NCI-H146 treated with DMSO at 0.1 percent for 48 hours (cell line): ENCODE results near the gene NIP7.

Experiments used
- DNase-seq: peaks from one replicate; lab custom pipeline; 2025; ENCODE audit not compliant: unreplicated experiment; lab: John Stamatoyannopoulos, UW

Gene NIP7

GRCh38 chr16:69318177-69318910 is 21.2 kb upstream of the NIP7 start:
- no peak for DNase-seq

- no peak for DNase-seq
These were observed 20.7 kb upstream of the NIP7 start for GRCh38 chr16:69318911-69319289.

GRCh38 chr16:69319381-69319780 is 20.2 kb upstream of the NIP7 start:
- DNase-seq = no peak

GRCh38 chr16:69319826-69320739 is 19.5 kb upstream of the NIP7 start:
- DNase-seq = no peak

- no peak for DNase-seq
These were observed 18.9 kb upstream of the NIP7 start for GRCh38 chr16:69320740-69321073.

GRCh38 chr16:69321080-69321479 is 18.5 kb upstream of the NIP7 start:
- DNase-seq = no peak

- DNase-seq = no peak
These were observed 17.2 kb upstream of the NIP7 start for GRCh38 chr16:69322343-69322742.

- no peak for DNase-seq
These were observed 16.2 kb upstream of the NIP7 start for GRCh38 chr16:69323415-69323814.

- no peak for DNase-seq
These were observed 15.5 kb upstream of the NIP7 start for GRCh38 chr16:69324013-69324531.

GRCh38 chr16:69324585-69325253 is 14.9 kb upstream of the NIP7 start:
- DNase-seq = no peak

GRCh38 chr16:69325784-69326171 is 13.8 kb upstream of the NIP7 start:
- DNase-seq = no peak

GRCh38 chr16:69326172-69326873 is 13.2 kb upstream of the NIP7 start:
- DNase-seq = no peak

- DNase-seq = no peak
These were observed 11.8 kb upstream of the NIP7 start for GRCh38 chr16:69327585-69328310.

GRCh38 chr16:69328854-69329316 is 10.7 kb upstream of the NIP7 start:
- DNase-seq = no peak

- DNase-seq = no peak
These were observed 9.9 kb upstream of the NIP7 start for GRCh38 chr16:69329369-69330285.

GRCh38 chr16:69330286-69331109 is 9.1 kb upstream of the NIP7 start, which contains the start of gene PDF:
Gene PDF (minus strand): TSS chr16:69330588. CDS start chr16:69330570, 18 bp downstream.
- peak; percentile 56 for DNase-seq

- no peak for DNase-seq
These were observed 4.9 kb upstream of the NIP7 start for GRCh38 chr16:69334696-69335095.
